ENCODE data around the gene PTCD2.

Gene PTCD2
- long read RNA-seq, full-length matches to known transcripts: 43 of 56 reads
- long read RNA-seq, partial matches to known transcripts: 0 of 56 reads
- long read RNA-seq, other reads (novel, unspliced or antisense): 13 of 56 reads

GRCh38 chr5:72319976-72320752 is at the start of gene PTCD2, which contains the start of gene MRPS27:
PTCD2 (plus strand) TSS chr5:72320373; CDS start chr5:72320383, 10 bp downstream.
MRPS27 (minus strand) TSS chr5:72320240; CDS start chr5:72320221, 19 bp downstream.
- Histone ChIP-seq H3K4me3 (replicated peaks; ENCODE audit: insufficient read depth, low read length) (peak within 1 kb of the TSS; percentile 78), H3K27ac (replicated peaks) (peak within 1 kb of the TSS; percentile 75), H3K27me3 (ENCODE audit: insufficient read depth, poor library complexity, severe bottlenecking) (no peaks in the 10 kb centered on the region)
- peak; percentile 84 to 91 for DNase-seq (ENCODE audit: low read depth in 1 of 2, low spot score in 1 of 2)
- TF ChIP-seq GABPA (IDR thresholded peaks at IDR 0.05; ENCODE audit: low read depth) (no peak), POLR2AphosphoS5 (IDR thresholded peaks at IDR 0.05; ENCODE audit: low read depth) (peak; percentile 80)

DNA sequence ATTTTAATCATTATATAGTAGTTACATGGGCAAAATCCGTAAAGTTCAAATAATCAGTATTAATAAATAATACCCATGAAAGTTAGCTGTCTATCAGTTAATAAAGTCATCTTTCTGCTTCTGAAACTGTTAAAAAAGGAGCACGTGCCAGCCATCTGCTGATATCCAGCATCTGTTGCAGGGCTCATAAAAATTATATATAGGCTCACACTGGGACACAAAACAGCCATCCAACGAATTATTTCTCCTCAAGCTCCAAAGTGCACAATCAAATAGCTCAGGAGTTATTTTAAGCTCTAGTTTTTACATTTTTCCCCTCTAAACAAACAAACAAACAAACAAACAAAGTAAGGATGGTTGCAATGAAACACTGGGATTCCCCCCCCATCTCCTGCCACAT is 48.5 kb upstream of the PTCD2 start:
- TF ChIP-seq POLR2AphosphoS5 (IDR thresholded peaks at IDR 0.05; ENCODE audit: low read depth) (no peak), CTCF (IDR thresholded peaks at IDR 0.05; ENCODE audit: insufficient read depth, low read length) (no peak), REST (IDR thresholded peaks at IDR 0.05; ENCODE audit: insufficient replicate concordance, low read depth) (no peak), SPI1 (IDR thresholded peaks at IDR 0.05; ENCODE audit: borderline replicate concordance, low read depth) (no peak), GABPA (IDR thresholded peaks at IDR 0.05; ENCODE audit: low read depth) (no peak)
- H3K27ac ChIP-seq (replicated peaks): no peak overlapping the region
- no peak for DNase-seq (ENCODE audit: low read depth in 1 of 2, low spot score in 1 of 2)
- H3K27me3 ChIP-seq (ENCODE audit: insufficient read depth, poor library complexity, severe bottlenecking): no peaks in the 10 kb centered on the region
- H3K4me3 ChIP-seq (replicated peaks; ENCODE audit: insufficient read depth, low read length): no peak overlapping the region

- H3K4me3 ChIP-seq (replicated peaks; ENCODE audit: insufficient read depth, low read length): no peak overlapping the region
- H3K27me3 ChIP-seq (ENCODE audit: insufficient read depth, poor library complexity, severe bottlenecking): no peaks in the 10 kb centered on the region
- TF ChIP-seq GABPA (IDR thresholded peaks at IDR 0.05; ENCODE audit: low read depth): no peak
- TF ChIP-seq POLR2AphosphoS5 (IDR thresholded peaks at IDR 0.05; ENCODE audit: low read depth): no peak
- no peak for TF ChIP-seq SPI1 (IDR thresholded peaks at IDR 0.05; ENCODE audit: borderline replicate concordance, low read depth)
- no peak for TF ChIP-seq REST (IDR thresholded peaks at IDR 0.05; ENCODE audit: insufficient replicate concordance, low read depth)
- TF ChIP-seq CTCF (IDR thresholded peaks at IDR 0.05; ENCODE audit: insufficient read depth, low read length): no peak
- DNase-seq (ENCODE audit: low read depth in 1 of 2, low spot score in 1 of 2): no peak
- no peak overlapping the region for H3K27ac ChIP-seq (replicated peaks)
Observed at GRCh38 chr5:72272398-72272797, 47.8 kb upstream of the PTCD2 start.

DNA sequence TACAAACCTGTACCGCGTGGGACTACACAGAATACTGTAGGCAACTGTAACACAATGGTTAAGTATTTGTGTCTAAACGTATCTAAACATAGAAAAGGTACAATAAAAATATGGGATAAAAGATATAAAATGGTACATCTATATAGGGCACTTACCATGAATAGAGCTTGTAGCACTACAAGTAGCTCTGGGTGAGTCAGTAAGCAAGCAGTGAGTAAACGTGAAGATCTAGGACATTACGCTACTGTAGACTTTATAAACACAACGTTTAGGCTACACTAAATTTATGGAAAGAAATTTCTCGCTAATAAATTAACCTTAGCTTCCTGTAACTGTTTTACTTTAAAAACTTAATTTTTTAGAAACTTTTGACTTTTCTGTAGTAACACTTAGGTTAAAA is 46.6 kb upstream of the PTCD2 start:
- H3K4me3 ChIP-seq (replicated peaks; ENCODE audit: insufficient read depth, low read length): no peak overlapping the region
- TF ChIP-seq GABPA (IDR thresholded peaks at IDR 0.05; ENCODE audit: low read depth) (no peak), SPI1 (IDR thresholded peaks at IDR 0.05; ENCODE audit: borderline replicate concordance, low read depth) (no peak)
- H3K27me3 ChIP-seq (ENCODE audit: insufficient read depth, poor library complexity, severe bottlenecking): no peaks in the 10 kb centered on the region
- no peak overlapping the region for H3K27ac ChIP-seq (replicated peaks)
- no peak for DNase-seq (ENCODE audit: low read depth in 1 of 2, low spot score in 1 of 2)

Data from HL-60 (cell line).